MM.1S (cell line): Measurements from ENCODE around the gene PDPK1.

Source experiments
- DNase-seq: peaks from one replicate; pipeline ENCODE4 v3.0.0-alpha.2; 2015
- H2AFZ ChIP-seq: fragments of 300-600 bp; sonication (generic); 2 replicates; pipeline ENCODE4 v1.6.0; 2016; ENCODE audit warnings: antibody characterized with exemption, low read length
- H3F3A ChIP-seq: fragments of 300-600 bp; sonication (generic); 2 replicates; pipeline ENCODE4 v1.6.1; 2016; ENCODE audit warnings: mild to moderate bottlenecking, antibody characterized with exemption, low read length, moderate library complexity, mixed read lengths; ENCODE audit not compliant: insufficient read depth
- H3K27ac ChIP-seq: fragments of 300-600 bp; sonication (generic); 2 replicates; pipeline ENCODE4 v1.5.1; 2016; ENCODE audit warnings: mild to moderate bottlenecking, low read length
- H3K27me3 ChIP-seq: fragments of 300-600 bp; sonication (generic); replicated peaks from 2 replicates; pipeline ENCODE4 v1.6.0; 2016; ENCODE audit warnings: low read length; ENCODE audit not compliant: insufficient read depth
- H3K36me3 ChIP-seq: fragments of 300-600 bp; sonication (generic); replicated peaks from 2 replicates; pipeline ENCODE4 v1.6.1; 2016; ENCODE audit warnings: mild to moderate bottlenecking, low read length, mixed read lengths; ENCODE audit not compliant: insufficient read depth
- H3K4me1 ChIP-seq: fragments of 300-600 bp; sonication (generic); 2 replicates; pipeline ENCODE4 v1.6.1; 2016; ENCODE audit warnings: low read length, mixed read lengths
- H3K4me2 ChIP-seq: fragments of 300-600 bp; sonication (generic); 2 replicates; pipeline ENCODE4 v1.6.0; 2016; ENCODE audit warnings: low read depth, low read length
- H3K4me3 ChIP-seq: fragments of 300-600 bp; sonication (generic); 2 replicates; pipeline ENCODE4 v1.5.1; 2016; ENCODE audit warnings: low read length, mixed read lengths
- H3K79me2 ChIP-seq: fragments of 300-600 bp; sonication (generic); 2 replicates; pipeline ENCODE4 v1.6.1; 2016; ENCODE audit warnings: mixed run types, low read length, mixed read lengths
- H3K9ac ChIP-seq: fragments of 300-600 bp; sonication (generic); 2 replicates; pipeline ENCODE4 v1.6.1; 2016; ENCODE audit warnings: low read length, mixed read lengths
- H3K9me2 ChIP-seq: fragments of 300-600 bp; sonication (generic); replicated peaks from 2 replicates; pipeline ENCODE4 v1.6.1; 2016; ENCODE audit warnings: mild to moderate bottlenecking, low read length, mixed read lengths; ENCODE audit not compliant: insufficient read depth
- H3K9me3 ChIP-seq: fragments of 300-600 bp; sonication (generic); replicated peaks from 2 replicates; pipeline ENCODE4 v1.6.1; 2016; ENCODE audit warnings: mild to moderate bottlenecking, low read length, mixed read lengths; ENCODE audit not compliant: insufficient read depth
- H4K20me1 ChIP-seq: fragments of 300-600 bp; sonication (generic); 2 replicates; pipeline ENCODE4 v1.6.1; 2016; ENCODE audit warnings: mild to moderate bottlenecking, low read length, moderate library complexity, mixed read lengths; ENCODE audit not compliant: insufficient read depth
- EZH2 ChIP-seq: fragments of 300-600 bp; sonication (generic); optimal IDR thresholded peaks from 2 replicates; pipeline ENCODE3; 2017; ENCODE audit warnings: low read depth, mild to moderate bottlenecking, antibody characterized with exemption, low read length, mixed read lengths
- EZH2phosphoT487 ChIP-seq: fragments of 300-600 bp; sonication (generic); IDR thresholded peaks from 2 replicates; pipeline ENCODE4 v1.6.1; 2018; ENCODE audit warnings: antibody characterized with exemption, low read length
- TF ChIP-seq, protein P1 (sequence below): fragments of 300-600 bp; sonication (generic); IDR thresholded peaks from 2 replicates; pipeline ENCODE4 v1.5.1; 2016; ENCODE audit warnings: antibody characterized with exemption, low read length, mixed read lengths

PDPK1 gene

GRCh38 chr16:2497695-2498484 lies 39.9 kb upstream of the PDPK1 start:
- H3K9me3 ChIP-seq: no peaks in the 10 kb centered on the region
- no peak overlapping the region for H2AFZ ChIP-seq
- TF ChIP-seq EZH2 (no peak), EZH2phosphoT487 (no peak)
- TF ChIP-seq, protein P1, sequence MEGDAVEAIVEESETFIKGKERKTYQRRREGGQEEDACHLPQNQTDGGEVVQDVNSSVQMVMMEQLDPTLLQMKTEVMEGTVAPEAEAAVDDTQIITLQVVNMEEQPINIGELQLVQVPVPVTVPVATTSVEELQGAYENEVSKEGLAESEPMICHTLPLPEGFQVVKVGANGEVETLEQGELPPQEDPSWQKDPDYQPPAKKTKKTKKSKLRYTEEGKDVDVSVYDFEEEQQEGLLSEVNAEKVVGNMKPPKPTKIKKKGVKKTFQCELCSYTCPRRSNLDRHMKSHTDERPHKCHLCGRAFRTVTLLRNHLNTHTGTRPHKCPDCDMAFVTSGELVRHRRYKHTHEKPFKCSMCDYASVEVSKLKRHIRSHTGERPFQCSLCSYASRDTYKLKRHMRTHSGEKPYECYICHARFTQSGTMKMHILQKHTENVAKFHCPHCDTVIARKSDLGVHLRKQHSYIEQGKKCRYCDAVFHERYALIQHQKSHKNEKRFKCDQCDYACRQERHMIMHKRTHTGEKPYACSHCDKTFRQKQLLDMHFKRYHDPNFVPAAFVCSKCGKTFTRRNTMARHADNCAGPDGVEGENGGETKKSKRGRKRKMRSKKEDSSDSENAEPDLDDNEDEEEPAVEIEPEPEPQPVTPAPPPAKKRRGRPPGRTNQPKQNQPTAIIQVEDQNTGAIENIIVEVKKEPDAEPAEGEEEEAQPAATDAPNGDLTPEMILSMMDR: no peak
- H3K36me3 ChIP-seq: no peaks in the 10 kb centered on the region
- H3F3A ChIP-seq: no peaks in the 10 kb centered on the region
- no peak overlapping the region for H3K9ac ChIP-seq
- no peak overlapping the region for H3K27ac ChIP-seq
- no peaks in the 10 kb centered on the region for H3K9me2 ChIP-seq
- no peak for DNase-seq
- H4K20me1 ChIP-seq: no peaks in the 10 kb centered on the region
- no peaks in the 10 kb centered on the region for H3K79me2 ChIP-seq
- H3K4me3 ChIP-seq: no peak overlapping the region
- 0 out of 2 replicates have a peak, but pooled peaks cover 2% of the 10 kb centered on the region for H3K4me1 ChIP-seq
- no peak overlapping the region for H3K4me2 ChIP-seq
- H3K27me3 ChIP-seq: no peaks in the 10 kb centered on the region

DNA sequence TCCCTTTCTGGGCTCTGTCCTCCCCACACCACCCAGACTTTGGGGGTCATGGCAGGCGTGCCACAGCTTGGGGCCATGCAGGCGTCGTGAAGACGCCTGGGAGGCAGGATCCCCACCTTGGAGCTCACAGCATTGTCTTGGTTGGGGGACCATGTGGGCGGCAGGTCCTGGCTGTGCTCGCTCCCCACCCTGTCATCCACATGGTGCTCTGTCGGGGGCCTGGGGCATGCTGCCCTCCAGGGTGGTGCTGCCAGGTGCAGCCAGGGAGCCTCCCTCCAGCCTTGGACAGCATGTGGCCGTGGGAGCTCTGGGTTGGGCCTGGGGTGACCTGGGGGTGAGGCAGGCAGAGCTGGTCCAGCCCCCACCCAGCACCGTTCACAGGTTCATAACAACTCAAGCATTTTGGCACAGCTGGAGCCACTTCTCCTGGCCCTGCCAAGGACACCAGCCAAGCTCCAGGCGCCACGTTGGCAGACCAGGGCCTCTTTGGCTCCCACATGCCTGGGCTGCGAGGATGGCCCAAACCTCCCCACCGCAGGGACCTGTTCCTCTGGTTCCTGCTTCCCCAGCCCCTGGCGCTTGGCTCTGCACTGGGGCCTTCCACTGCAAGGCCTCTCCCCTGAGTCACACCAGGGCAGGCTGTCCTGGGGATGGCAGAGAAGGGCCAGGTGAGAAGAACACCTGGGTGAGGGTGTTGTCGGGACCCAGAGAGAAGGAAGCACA lies 39.1 kb upstream of the PDPK1 start:
- Histone ChIP-seq H2AFZ (no peak overlapping the region), H3K36me3 (no peaks in the 10 kb centered on the region), H3F3A (no peaks in the 10 kb centered on the region), H3K9me3 (no peaks in the 10 kb centered on the region), H3K4me1 (0 out of 2 replicates have a peak, but pooled peaks cover 2% of the 10 kb centered on the region), H3K9me2 (no peaks in the 10 kb centered on the region), H3K79me2 (no peaks in the 10 kb centered on the region), H3K4me2 (no peak overlapping the region), H3K4me3 (no peak overlapping the region), H4K20me1 (no peaks in the 10 kb centered on the region), H3K27ac (no peak overlapping the region), H3K27me3 (no peaks in the 10 kb centered on the region), H3K9ac (no peak overlapping the region)
- no peak for DNase-seq
- TF ChIP-seq, protein P1: no peak
- TF ChIP-seq EZH2phosphoT487 (no peak), EZH2 (no peak)

DNA sequence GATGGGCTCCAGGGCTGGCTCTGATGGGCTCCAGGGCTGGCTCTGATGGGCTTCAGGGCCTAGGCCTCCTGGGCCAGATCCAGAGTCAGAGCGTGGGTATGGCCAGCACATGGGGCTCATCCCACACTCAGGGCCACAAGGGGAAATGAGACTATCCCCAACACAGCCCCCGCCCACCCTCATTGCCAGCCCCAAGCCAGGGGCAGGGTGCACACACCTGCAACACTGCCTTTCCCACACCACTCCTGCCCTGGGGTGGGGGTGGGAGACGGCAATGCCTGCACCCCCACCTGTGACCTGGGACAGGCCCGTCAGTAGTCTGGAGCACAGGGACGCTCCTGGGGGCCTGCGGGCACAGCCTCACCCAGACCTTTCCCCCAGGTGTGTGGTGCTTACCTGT lies 38.4 kb upstream of the PDPK1 start:
- no peak for DNase-seq
- Histone ChIP-seq H3K9me3 (no peaks in the 10 kb centered on the region), H3K79me2 (no peaks in the 10 kb centered on the region), H3F3A (no peaks in the 10 kb centered on the region), H3K27ac (no peak overlapping the region), H2AFZ (no peak overlapping the region), H3K9me2 (no peaks in the 10 kb centered on the region), H3K27me3 (no peaks in the 10 kb centered on the region), H3K4me3 (no peak overlapping the region), H4K20me1 (no peaks in the 10 kb centered on the region), H3K9ac (no peak overlapping the region), H3K4me2 (no peak overlapping the region), H3K4me1 (0 out of 2 replicates have a peak, but pooled peaks cover 2% of the 10 kb centered on the region), H3K36me3 (no peaks in the 10 kb centered on the region)
- no peak for TF ChIP-seq EZH2
